ENCODE results near the gene VCX2.
"Not testable (repeated sequence)": the region's sequence is repeated elsewhere in the genome, so short reads cannot be mapped to it uniquely, and the experiment has no call there.

VCX2 gene

DNA sequence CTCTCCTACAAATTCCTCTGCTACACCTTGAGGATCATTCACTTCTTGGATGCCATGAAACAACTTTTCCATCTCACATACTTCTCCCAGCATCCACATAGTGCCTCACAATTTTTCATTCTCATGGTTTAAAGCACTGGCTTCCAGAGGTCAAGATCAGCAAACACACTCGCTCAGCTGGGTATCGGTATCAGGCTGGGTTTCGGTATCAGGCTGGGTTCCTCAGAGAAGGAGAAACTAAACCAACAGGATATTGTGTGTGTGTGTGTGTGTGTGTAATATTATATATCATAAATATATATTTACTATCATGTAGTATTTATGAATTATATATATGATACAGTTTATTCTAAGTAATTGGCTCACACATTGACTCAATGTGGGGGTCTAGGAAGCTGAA lies at the start of gene VCX2:
TSS of gene VCX2 (minus strand) at position 99 of the 400 bp plus-strand sequence. CDS start 624 bp downstream, outside the sequence.
- not testable (repeated sequence) for TF ChIP-seq GATA2, GATA3 (IDR thresholded peaks at IDR 0.05; ENCODE audit: low read depth, low read length)

DNA sequence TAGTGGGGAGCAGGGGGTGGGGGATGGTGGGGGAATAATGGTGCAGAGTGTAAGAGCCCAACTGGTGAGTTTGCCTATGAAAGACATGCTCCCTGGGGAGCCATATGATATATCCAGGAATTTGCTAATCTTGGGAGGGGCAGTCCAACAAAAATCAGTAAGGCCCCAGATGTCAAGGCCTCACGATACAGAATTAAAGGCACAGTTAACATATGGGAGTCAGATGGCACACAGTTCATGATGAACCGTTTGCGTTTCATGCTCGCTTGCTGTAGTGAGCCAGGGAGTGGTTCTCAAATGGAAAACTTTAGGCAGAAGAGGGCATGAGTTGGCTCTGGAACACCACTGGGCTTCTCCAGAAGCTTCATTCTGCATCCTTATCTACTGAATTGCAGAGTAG lies 33.9 kb upstream of the VCX2 start:
- TF ChIP-seq GATA2 (IDR thresholded peaks at IDR 0.05; ENCODE audit: low read depth, low read length) (no peak), GATA3 (IDR thresholded peaks at IDR 0.05; ENCODE audit: low read depth, low read length) (no peak)

GRCh38 chrX:8204169-8204935 lies 33.3 kb upstream of the VCX2 start:
- no peak for TF ChIP-seq GATA2 (IDR thresholded peaks at IDR 0.05; ENCODE audit: low read depth, low read length)
- TF ChIP-seq GATA3 (IDR thresholded peaks at IDR 0.05; ENCODE audit: low read depth, low read length): no peak

DNA sequence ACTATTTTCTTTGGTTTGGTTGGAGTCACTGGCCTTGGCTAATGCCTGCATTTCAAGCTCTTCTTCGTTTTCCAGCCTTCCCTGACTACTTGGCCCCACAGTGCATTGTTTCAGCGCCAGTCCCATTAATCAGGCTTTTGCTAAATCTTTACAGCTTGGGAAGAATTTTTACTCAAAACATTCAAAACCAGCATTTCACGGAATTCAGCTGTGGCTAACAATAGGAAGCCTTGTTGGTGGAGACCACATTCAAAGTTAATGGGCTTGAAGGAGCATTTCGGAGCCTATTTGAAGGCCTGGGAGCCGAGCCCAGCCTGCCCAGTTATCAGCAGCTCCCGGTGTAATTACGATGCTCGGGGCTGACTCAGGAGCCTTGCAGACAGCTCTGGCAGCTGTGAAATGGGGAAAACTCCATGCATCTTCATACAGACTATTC lies 30.8 kb upstream of the VCX2 start:
- TF ChIP-seq GATA3 (IDR thresholded peaks at IDR 0.05; ENCODE audit: low read depth, low read length) (no peak), GATA2 (IDR thresholded peaks at IDR 0.05; ENCODE audit: low read depth, low read length) (no peak)

GRCh38 chrX:8196776-8197175 lies 25.7 kb upstream of the VCX2 start:
- TF ChIP-seq GATA3 (IDR thresholded peaks at IDR 0.05; ENCODE audit: low read depth, low read length) (no peak), GATA2 (IDR thresholded peaks at IDR 0.05; ENCODE audit: low read depth, low read length) (no peak)

- TF ChIP-seq GATA3 (IDR thresholded peaks at IDR 0.05; ENCODE audit: low read depth, low read length) (no peak), GATA2 (IDR thresholded peaks at IDR 0.05; ENCODE audit: low read depth, low read length) (no peak)
Measured at GRCh38 chrX:8194216-8194615, 23.1 kb upstream of the VCX2 start.

DNA sequence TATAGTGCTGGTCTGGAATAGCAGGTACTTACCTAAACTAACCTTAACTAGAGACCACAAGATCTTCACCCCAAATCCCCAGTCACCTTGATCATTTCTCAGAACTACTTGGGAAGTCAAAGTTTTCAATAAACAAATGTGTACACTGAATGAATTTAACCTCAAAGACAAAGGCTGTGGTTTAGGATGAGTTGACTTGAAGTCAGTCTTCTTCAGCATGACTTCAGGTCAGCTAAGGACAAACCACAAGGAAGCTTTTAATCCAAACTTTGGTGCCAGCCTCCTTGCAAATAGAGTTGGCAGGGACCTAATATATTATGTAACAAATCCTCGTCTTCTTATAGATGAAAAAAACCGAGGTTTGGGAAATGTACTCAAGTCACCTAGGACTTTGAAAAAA lies 21.2 kb upstream of the VCX2 start:
- TF ChIP-seq GATA3 (IDR thresholded peaks at IDR 0.05; ENCODE audit: low read depth, low read length) (no peak), GATA2 (IDR thresholded peaks at IDR 0.05; ENCODE audit: low read depth, low read length) (no peak)

DNA sequence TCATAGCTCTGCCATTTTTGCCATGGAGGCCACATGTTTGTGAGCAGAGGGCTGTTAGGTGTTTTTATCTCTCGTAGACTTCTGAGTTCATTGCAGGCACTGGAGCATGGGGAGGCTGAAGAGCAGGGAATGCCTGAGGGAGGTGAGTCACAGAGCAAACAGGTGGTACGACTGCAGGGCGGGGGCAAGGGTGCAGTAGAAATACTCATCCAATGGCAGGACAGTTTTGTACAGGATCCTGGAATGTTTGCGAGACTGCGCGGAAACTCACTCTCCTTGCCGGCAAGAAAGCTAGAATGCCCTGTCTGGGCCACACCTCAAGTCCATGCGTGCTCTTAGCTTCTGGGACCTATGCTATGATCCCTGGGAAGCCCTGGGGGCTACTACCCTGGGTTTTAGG lies 20.0 kb upstream of the VCX2 start:
- TF ChIP-seq GATA2 (IDR thresholded peaks at IDR 0.05; ENCODE audit: low read depth, low read length): no peak
- TF ChIP-seq GATA3 (IDR thresholded peaks at IDR 0.05; ENCODE audit: low read depth, low read length): no peak

DNA sequence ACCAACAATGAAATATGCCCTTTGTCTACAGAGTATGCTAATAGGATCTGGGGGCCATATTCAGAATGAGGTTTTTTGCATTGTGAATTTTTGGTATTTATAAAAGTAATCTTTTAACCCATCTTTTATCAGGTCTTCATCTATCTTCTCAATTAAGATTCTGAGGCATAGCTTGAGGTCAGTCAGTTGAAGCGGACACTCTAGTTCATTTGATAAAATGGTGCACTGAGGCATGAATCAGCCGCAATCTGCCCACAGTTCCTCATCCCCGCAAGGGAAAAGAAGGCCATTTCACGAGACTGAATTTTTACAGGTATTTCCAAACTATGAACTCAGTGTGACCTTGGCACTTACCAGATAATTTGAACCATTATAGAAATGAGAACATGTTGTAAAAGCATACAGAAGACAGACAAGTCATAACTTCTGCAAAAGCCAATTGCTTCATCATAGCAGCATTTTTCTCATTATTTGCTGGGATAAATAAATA lies 19.3 kb upstream of the VCX2 start:
- TF ChIP-seq GATA3 (IDR thresholded peaks at IDR 0.05; ENCODE audit: low read depth, low read length) (no peak), GATA2 (IDR thresholded peaks at IDR 0.05; ENCODE audit: low read depth, low read length) (no peak)

- TF ChIP-seq GATA2 (IDR thresholded peaks at IDR 0.05; ENCODE audit: low read depth, low read length) (no peak), GATA3 (IDR thresholded peaks at IDR 0.05; ENCODE audit: low read depth, low read length) (no peak)
Measured at GRCh38 chrX:8189096-8189830, 18.2 kb upstream of the VCX2 start.

DNA sequence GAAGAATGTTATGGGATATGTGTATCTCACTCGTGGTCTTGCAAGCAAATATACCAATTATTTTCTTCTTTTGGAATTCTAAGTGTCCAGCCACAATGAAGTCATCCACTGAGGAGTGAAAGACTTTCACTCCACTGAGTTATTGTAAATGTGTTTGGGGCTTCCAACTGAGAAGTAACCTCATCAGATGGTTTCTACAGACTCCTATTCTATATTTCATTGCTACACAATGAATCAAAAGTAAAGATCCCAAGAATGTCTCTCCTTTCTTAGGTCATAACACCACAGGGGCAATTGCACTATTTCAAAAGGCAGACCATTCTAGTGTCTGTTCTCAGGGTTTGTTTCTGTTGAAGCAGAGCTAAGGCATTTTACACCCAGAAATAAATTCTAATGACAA lies 12.3 kb upstream of the VCX2 start:
- TF ChIP-seq GATA2 (IDR thresholded peaks at IDR 0.05; ENCODE audit: low read depth, low read length): no peak
- no peak for TF ChIP-seq GATA3 (IDR thresholded peaks at IDR 0.05; ENCODE audit: low read depth, low read length)

- TF ChIP-seq GATA3 (IDR thresholded peaks at IDR 0.05; ENCODE audit: low read depth, low read length) (no peak), GATA2 (IDR thresholded peaks at IDR 0.05; ENCODE audit: low read depth, low read length) (no peak)
Measured at GRCh38 chrX:8179656-8180055, 8.6 kb upstream of the VCX2 start.

GRCh38 chrX:8147226-8147625 lies 23.8 kb downstream of the VCX2 start:
- no peak for TF ChIP-seq GATA3 (IDR thresholded peaks at IDR 0.05; ENCODE audit: low read depth, low read length)
- TF ChIP-seq GATA2 (IDR thresholded peaks at IDR 0.05; ENCODE audit: low read depth, low read length): no peak

- TF ChIP-seq GATA3 (IDR thresholded peaks at IDR 0.05; ENCODE audit: low read depth, low read length): no peak
- no peak for TF ChIP-seq GATA2 (IDR thresholded peaks at IDR 0.05; ENCODE audit: low read depth, low read length)
Measured at GRCh38 chrX:8144925-8145324, 26.1 kb downstream of the VCX2 start.

- no peak for TF ChIP-seq GATA3 (IDR thresholded peaks at IDR 0.05; ENCODE audit: low read depth, low read length)
- no peak for TF ChIP-seq GATA2 (IDR thresholded peaks at IDR 0.05; ENCODE audit: low read depth, low read length)
Measured at GRCh38 chrX:8141896-8142295, 29.2 kb downstream of the VCX2 start.

Data from SH-SY5Y (cell line).